ENCODE measurements around the gene KLHL28.

Gene KLHL28

DNA sequence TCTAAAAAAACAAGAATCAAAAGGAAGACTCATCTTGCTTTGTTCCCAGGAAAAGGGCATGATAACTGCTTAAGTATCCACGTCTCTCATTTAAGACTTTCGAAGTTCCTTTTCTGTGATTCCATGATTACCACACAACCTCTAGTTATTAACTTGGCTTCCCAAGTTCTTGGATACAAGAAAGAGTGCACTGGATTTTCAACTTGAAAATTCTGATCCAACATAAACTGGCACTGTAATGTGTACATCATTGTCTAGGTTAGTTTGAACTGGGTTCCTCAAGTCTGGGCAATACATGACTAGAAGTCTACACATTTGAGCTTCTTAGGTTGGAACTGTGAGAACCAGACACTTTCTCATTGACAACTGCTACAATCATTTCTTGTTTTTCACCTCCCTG lies 1.6 kb downstream of the KLHL28 start:
- DNase-seq, result no peak

DNA sequence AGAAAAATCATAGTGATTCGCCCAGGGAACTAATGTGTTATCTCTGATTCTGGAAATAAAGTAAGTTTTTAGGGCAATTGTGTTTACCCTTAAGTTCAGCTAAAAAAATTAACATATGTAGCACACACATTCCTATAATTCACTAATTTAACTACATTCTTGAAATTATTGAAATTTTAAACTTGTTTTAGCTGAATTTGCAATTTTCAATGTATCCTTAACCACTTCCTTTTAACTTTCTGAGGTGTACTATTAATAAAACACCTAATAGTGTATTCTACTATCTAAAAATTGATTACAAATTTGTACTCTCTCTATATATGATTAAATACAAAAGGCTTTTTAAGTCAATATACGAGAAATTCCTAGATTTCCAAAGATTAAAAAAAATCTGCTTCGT lies 2.2 kb downstream of the KLHL28 start:
- DNase-seq, result no peak

DNA sequence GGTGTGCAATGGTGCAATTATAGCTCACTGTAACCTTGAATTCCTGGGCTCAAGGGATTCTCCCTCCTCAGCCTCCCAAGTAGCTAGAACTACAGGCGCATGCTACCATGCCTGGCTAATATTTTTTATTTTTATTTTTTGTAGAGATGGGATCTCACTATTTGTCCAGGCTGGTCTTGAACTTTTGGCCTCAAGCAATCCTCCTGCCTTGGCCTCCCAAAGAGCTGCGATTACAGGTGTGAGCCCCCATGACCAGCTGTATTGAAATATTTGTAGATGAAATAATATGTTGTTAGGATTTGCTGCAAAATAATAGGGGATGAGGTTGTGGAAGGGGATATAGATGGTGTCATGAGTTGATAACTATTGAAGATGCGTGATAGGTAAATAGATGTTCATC lies 4.9 kb downstream of the KLHL28 start:
- DNase-seq, result no peak

DNA sequence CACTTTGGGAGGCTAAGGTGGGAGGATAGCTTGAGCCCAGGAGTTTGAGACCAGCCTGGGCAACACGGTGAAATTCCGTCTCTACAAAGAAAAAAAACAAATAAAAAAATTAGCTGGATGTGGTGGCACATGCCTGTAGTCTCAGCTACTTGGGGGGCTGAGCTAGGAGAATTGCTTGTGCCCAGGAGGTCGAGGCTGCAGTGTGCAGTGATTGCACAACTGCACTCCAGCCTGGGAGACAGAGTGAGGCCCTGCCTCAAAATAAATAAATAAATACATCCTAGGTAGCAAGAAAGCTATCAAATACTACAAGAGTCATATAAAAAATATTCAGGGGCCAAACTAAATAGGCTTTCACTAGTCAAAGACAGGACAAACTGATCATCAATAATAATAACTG lies 6.2 kb downstream of the KLHL28 start:
- DNase-seq, result no peak

DNA sequence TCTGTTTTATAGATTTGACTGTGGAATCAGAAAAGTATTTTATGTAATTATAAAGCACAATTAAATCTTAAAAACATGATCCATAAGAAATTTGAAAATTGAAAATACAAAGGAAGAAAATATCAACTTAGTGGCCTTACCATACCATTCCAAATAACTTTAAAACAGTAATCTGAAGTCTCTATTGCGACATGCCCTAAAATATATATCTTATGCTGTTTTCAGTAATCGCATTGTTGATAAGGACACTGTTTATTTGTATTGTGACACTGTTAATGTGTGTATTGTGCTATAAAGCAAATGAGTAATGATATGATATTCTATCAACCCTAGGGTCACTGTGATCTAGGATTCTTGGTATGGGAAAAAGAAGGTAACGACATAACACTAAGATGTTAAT lies 7.0 kb downstream of the KLHL28 start:
- DNase-seq, result no peak

DNA sequence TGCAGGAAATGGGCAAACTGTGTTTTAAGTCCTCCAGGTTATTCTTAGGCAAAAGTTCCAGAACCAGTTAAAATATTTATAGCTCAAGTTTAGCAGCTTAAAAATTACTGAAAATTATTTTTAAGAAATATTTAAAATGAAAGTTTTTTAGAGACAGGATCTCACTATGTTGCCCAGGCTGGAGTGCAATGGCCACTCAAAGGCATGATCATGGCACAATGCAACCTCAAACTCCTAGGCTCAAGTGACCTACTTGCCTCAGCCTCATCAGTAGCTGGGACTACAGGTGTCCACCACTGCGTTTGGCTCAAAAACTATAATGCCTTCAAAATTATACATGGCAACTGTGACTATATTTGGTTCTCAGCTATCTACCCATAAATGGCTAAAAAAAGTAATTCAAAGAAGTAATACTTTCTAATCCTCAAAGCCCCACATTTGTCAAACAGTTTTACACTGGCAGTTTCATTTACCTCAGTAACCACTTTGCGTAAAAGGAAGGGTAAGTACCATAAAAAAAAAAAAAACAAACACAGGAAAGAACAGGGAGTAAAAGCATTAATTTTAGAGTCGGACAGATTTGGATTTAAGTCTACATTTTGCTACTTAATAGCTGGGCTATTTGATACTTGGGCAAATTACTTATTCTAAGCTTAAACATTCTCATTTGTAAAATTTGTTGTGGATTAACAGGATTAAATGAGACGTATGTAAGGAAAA lies 9.2 kb downstream of the KLHL28 start:
- DNase-seq, result no peak

DNA sequence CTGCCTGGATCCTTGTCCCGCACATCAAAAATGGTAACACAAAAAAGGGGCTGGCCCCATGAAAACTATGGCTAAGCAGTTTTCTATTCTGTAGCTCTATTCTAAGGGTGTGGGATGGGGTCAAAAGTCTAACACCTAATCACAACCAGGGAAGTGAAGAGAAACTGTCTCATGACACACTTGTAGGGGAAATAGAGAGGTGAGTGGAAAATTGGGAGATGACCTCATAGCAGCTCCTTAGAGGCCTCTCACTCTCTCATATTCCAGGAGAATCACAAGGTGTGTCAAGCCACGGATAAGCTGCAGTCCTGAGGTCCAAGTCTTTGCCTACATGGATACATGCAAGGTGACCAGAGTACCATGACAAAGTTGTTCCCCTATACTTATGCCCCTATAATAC lies 10.7 kb downstream of the KLHL28 start:
- no peak for DNase-seq

DNA sequence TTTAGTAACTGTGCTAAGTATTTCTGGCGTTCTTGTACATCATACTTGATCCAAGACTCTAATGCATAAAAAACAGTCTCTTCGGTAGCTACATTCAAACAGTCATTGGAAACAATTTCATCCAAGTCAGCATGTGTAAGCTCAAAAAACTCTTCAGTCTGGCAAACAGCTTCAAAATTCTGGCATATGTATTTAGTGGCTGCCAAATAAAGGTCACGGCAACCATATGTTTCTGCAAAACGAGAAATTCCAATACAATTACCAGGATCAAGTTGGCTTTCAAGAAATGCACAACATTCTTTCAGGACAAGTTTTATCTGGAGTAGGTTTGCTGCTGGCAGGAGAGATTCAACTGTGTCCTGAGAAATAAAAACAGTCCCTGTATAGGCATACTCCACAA lies 16.5 kb downstream of the KLHL28 start:
- DNase-seq, result no peak

DNA sequence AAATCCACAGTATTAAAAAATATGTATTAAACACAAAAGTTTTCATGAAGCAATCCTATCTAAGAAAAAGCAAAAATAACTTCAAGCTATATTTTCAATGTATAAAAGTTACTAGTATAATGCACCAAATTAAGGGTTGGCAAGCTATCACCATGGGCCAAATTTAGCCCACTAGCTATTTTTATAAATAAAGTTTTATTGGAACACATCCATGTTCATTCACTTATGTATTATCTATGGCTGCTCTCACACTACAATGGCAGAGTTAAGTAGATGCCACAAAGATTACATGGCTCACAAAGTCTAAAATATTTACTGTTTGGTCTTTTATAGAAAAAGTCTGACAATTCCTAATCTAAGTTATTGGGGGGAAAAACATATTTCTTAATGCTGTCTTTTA lies 17.6 kb downstream of the KLHL28 start:
- no peak for DNase-seq

DNA sequence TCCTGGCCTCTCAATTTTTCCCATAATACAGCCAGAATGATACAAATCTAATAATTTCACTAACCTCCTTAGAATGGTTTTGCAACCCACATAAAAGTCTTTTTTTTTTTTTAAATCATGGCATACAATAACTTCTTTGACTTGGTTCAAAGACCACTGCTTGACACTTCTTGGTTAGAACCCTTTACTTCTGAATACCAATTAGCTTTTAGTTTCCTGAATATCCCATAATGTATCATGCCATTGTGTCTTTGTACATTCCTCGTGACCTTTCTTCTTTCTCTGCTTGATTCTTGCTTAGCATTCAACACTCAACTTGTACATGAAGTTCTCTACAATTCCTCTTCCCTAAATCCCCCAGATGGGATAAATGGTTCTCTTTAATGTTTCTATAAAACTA lies 19.3 kb downstream of the KLHL28 start:
- no peak for DNase-seq

DNA sequence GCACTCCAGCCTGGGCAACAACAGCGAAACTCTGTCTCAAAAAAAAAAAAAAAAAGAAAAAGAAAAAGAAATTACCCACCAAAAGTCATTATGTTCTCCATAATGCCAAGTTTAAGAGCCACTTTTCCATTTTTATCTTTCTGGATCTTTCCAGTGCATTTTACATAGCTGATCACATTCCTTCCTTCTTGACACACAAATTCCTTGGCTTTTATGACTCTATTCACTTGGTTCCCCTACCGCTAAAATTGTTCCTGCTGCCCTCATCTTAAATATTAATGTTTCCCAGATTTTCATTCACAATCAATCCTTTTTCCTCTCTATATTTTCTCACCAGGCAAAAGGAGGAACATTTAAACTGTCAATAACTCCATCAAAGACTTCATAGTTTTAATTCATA lies 20.2 kb downstream of the KLHL28 start:
- no peak for DNase-seq

DNA sequence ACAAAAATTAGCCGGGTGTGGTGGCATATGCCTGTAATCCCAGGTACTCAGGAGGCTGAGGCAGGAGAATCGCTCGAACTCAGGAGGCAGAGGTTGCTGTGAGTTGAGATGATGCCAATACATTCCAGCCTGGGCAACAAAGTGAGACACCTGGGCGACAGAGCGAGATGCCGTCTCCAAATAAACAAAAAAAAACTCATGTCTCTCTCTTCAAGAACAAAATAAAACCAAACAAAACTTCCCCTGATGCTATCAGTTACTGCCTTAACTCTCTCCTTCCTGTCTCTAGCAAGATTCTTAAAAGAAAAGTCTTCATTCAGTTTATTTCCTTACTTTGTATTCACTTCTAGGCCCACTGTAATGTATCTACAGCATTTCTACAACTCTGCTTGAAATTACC lies 20.8 kb downstream of the KLHL28 start:
- DNase-seq, result no peak

DNA sequence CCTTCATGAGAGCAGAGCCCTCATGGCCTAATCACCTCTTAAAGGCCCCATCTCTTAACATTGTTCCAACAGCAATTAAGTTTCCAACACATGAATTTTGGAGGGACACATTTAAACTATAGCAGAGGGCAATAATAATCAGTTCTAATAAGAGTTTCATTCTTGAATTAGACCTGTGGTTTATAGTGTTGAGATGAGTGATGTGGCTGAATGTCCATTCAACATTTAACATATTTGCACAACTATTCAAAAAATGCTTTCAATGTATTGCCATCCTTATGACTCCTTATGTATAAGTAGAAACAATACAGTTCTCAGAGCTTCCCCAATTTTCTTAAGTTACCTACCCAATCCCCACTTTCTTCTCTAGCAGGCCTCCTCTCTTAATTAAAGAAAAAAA lies 21.5 kb downstream of the KLHL28 start:
- no peak for DNase-seq

DNA sequence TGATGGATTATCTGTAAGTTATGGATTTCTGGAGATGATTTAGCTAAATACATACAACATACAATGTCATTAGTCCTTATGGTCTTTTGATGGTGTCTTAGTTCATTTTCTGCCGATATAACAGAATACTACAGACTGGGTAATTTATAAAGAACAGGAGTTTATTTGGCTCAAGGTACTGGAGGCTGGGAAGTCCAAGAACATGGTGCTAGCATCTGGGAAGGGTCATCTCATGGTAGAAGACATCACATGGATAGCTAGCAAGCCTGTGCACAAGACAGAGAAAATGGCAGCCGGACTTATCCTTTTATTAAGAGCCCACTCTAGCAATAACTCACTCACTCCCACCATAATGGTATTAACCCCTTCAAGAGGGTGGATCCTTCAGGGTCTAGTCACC lies 24.2 kb downstream of the KLHL28 start:
- no peak for DNase-seq

DNA sequence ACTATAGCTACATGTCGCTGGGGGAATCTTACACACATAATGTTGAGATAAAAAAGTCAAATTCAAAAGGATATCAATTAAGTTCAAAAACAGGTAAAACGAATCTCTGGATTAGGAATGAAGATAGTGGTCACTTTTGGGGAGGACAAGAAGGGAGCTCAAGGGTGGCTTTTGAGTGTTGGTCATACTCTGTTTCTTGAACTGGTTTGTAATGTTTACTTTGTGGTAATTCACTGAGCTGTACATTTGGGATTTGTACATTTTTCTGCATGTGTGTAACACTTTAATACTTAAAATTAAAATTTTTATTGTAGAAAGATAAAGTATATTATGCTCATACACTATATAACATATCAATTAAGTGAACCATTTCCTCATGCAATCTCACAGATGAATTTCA lies 26.6 kb downstream of the KLHL28 start:
- DNase-seq, result no peak

DNA sequence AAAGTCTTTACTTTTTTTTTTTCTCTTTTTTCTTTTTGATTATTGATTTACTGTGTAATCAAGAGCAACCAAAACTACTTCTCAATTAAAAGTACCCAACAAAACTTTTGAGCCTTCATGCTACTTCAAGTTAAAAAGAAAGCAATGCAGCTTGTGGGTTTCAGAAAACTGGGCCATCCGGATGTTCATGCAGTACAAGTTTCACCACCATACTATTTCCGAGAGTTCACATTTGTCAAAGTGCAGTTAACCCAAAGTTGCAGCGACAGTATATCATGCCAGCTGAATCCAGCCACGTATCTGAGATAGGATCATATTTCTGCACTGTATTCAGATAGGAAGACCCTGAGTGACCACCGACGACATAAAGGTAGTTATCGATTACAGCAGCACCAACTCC lies 33.0 kb downstream of the KLHL28 start:
- no peak for DNase-seq

DNA sequence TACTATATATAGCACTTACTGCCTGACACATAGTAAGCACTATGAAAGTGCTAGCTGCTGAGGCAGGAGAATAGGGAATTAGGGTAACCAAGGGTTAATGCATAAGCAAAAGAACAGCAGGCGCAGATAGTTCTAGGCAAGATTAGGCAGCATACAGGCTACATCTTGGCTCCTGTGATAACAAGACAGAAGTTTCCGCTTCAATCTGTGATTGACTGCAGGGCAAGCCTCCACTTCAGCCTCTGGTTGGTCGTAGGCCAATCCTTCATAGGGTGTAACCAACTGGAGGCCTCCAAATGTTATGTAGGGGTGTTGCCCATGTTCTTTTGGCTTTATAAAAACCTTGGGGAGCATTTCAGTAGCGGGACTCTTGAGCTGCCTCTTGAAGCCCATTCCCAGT lies 46.9 kb downstream of the KLHL28 start:
- no peak for DNase-seq

DNA sequence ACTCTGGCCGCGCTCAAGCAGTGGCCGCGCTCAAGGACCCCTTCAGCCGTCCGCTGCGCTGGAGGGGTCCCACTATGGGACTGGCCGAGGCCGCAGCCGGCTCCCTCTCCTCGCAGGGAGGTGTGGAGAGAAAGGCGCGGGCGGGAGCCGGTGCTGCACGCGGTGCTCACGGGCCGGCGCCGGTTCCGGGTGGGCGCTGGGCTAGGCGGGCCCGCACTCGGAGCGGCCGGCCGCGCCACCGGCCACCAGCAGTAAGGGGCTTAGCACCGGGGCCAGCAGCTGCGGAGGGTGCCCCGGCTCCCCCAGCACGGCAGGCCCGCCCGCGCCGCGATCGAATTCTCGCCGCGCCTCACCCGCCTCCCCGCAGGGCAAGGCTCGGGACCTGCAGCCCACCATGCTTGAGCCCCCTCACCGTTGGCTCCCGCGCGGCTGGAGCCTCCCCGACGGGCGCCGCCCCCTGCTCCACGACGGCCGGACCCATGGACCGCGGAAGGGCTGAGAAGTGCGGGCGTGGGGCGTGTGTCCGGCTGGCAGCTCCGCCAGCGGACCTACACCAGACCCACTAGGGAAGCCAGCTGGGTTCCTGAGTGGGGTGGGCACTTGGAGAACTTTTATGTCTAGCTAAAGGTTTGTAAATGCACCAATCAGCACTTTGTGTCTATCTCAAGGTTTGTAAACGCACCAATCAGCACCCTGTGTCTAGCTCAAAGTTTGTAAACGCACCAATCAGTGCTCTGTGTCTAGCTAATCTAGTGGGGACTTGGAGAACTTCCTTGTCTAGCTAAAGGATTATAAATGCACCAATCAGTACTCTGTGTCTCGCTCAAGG lies 49.5 kb downstream of the KLHL28 start:
- DNase-seq, result no peak

DNA sequence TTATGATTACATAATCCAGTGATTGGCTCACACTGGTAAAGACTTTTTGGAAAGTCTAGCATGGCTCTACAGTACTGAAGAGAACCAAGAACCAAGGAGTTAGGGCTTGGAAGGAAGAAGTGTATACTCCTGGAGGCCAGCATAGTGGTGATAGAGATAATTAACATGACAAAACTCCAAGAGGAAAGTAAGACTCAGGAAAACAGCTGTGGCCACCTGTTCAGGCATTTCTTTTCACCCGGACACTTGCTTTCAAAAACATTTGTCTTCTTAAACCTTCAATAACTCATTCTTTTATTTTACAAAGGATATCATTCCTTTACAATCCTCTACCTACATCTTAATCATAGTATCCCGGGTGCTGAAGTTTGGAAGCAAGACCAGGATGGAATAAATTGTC lies 50.9 kb downstream of the KLHL28 start:
- DNase-seq, result no peak

DNA sequence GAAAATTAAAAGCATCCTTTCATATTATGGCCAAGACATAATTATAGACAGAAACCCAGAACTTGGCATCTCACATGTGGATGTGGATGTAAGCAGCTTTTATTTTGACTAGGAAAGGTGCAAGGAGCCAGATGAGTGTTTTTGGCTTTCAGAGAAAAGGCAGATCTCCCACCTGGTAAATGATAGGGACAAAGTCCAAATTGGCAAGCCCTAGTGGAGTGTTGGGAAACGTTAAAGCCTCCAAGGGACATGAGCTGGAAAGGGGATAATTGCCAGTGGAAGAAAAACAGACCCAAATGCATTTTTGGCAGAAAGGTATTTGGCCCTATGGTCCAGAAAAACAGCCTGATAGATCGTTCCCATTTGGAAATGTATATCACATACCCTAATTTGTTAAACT lies 60.1 kb downstream of the KLHL28 start:
- no peak for DNase-seq

DNA sequence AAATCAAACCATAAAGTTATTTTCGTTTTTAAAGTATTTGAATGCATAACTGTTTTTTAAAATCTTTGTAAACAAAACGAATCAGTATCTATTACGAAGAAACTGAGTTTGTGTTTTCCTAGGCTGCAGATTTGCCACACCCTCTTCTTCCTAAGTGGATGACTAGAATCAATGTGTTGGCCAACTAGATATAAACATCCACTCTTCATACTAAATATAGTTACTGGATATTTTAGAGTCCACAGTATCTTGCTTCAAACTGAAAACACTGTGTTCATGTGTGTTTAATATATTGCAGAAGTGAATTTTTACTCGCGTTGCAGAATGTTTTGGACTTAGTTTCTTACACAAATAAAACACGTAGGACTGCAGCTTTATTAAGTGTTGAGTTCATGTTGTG lies 63.2 kb downstream of the KLHL28 start:
- no peak for DNase-seq

DNA sequence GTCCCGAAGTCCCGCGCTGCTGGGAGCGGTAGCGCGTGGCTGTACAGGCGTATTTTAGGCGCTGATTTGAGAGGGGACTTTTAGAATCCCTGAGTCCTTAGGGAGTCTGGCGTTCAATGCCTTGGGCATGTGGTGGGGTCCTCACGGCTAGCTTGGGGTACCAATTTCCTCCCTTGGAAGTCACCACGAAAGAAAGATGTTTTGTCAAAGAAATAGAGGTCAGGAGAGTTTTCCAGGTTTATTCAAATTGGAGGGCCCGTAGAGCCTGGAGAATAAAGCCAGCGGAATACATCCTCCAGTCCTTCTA lies 63.9 kb downstream of the KLHL28 start:
- no peak for DNase-seq

DNA sequence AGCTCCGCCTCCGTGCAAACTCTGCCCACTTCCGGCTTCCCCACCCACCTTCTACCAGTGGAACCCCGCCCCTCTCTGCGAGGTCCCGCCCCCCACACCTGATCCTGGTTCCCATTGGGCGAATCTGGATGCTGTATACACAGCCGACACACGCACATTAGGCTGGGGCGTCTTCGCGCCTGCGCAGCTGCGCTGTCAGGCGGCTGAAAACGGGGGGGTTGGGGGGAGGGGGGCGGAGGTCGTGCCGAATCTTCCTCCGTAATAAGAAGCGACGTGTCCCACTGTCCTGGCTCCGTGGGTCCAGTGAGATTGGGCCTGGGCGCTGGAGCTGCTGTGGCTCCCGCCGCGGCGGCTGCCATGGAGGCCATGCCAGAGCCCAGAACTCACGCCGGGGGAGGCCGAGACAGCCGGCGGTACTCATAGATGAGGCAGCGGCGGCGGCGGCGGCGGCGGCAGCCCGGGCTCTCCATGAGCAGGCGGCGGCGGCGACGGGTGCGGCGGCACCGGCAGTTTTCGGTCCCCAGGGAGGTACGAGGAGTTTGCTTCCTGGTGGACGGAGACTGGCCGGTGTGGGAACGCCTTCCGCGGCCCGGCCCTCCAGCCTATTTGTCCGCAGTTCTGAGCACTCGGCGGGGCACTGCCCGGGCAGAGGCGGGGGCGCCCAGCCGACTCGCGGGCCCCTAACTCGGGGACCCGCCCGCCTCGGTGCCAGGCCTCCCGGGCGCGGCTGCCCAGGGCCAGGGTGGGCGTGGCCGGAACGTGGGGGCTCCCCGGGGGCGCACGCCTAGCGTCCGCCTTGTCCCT lies 64.5 kb downstream of the KLHL28 start:
- DNase-seq, result peak; percentile 96

Measured in NCI-H345 (cell line).